ENCODE results near the gene KCNIP4.

KCNIP4 gene

GRCh38 chr4:21692241-21692640 is 256.3 kb downstream of the KCNIP4 start:
- no peak for DNase-seq (ENCODE audit: low read depth)
- no peak for TF ChIP-seq CTCF (IDR thresholded peaks at IDR 0.05; ENCODE audit: control insufficient read depth, insufficient read depth, low read depth, low read length, missing control alignments)
- H3K4me3 ChIP-seq (ENCODE audit: control insufficient read depth, low read depth, low read length) = no peak overlapping the region

- no peak for DNase-seq (ENCODE audit: low read depth)
- no peak for TF ChIP-seq CTCF (IDR thresholded peaks at IDR 0.05; ENCODE audit: control insufficient read depth, insufficient read depth, low read depth, low read length, missing control alignments)
- H3K4me3 ChIP-seq (ENCODE audit: control insufficient read depth, low read depth, low read length) = no peak overlapping the region
These were observed 259.8 kb downstream of the KCNIP4 start for GRCh38 chr4:21688596-21689265.

- TF ChIP-seq CTCF (IDR thresholded peaks at IDR 0.05; ENCODE audit: control insufficient read depth, insufficient read depth, low read depth, low read length, missing control alignments) = no peak
- DNase-seq (ENCODE audit: low read depth) = no peak
- no peak overlapping the region for H3K4me3 ChIP-seq (ENCODE audit: control insufficient read depth, low read depth, low read length)
These were observed 262.7 kb downstream of the KCNIP4 start for GRCh38 chr4:21685911-21686310.

GRCh38 chr4:21680326-21680898 is 268.2 kb downstream of the KCNIP4 start:
- no peak overlapping the region for H3K4me3 ChIP-seq (ENCODE audit: control insufficient read depth, low read depth, low read length)
- no peak for DNase-seq (ENCODE audit: low read depth)
- no peak for TF ChIP-seq CTCF (IDR thresholded peaks at IDR 0.05; ENCODE audit: control insufficient read depth, insufficient read depth, low read depth, low read length, missing control alignments)

GRCh38 chr4:21678711-21679110 is 269.9 kb downstream of the KCNIP4 start:
- no peak overlapping the region for H3K4me3 ChIP-seq (ENCODE audit: control insufficient read depth, low read depth, low read length)
- no peak for TF ChIP-seq CTCF (IDR thresholded peaks at IDR 0.05; ENCODE audit: control insufficient read depth, insufficient read depth, low read depth, low read length, missing control alignments)

GRCh38 chr4:21677173-21677572 is 271.4 kb downstream of the KCNIP4 start:
- TF ChIP-seq CTCF (IDR thresholded peaks at IDR 0.05; ENCODE audit: control insufficient read depth, insufficient read depth, low read depth, low read length, missing control alignments) = no peak
- H3K4me3 ChIP-seq (ENCODE audit: control insufficient read depth, low read depth, low read length) = no peak overlapping the region
- DNase-seq (ENCODE audit: low read depth) = no peak

More at GRCh38 chr4:21678711-21679110, 269.9 kb downstream of the KCNIP4 start:
- DNase-seq (ENCODE audit: low read depth) = no peak

Data from AG09309 (cell line).